Endometrial microvascular endothelial cells (primary cell): ENCODE data around the gene RSPH6A. TPM values are rescaled to one million over a fixed set of nuclear protein-coding genes. Genes with fewer than 3 reads are reported as not detected.

Source experiments
- in situ Hi-C: cut with HindIII; loops from 2 replicates; pipeline ENCODE4 v1.10.0; 2017; ENCODE audit warnings: low sequenced_read_pairs, low pct_unique_long_range_greater_than_20kb; ENCODE audit errors: inconsistent ontology term
- total RNA-seq: library from RNA; depleted of rRNA; stranded (reverse); fragments of >200 nt; gene quantifications from one replicate; pipeline ENCODE4 v1.2.3, GENCODE V29; 2015; ENCODE audit errors: inconsistent ontology term

Gene RSPH6A
- total RNA-seq, 1 donor from 2014 or later: not detected

DNA sequence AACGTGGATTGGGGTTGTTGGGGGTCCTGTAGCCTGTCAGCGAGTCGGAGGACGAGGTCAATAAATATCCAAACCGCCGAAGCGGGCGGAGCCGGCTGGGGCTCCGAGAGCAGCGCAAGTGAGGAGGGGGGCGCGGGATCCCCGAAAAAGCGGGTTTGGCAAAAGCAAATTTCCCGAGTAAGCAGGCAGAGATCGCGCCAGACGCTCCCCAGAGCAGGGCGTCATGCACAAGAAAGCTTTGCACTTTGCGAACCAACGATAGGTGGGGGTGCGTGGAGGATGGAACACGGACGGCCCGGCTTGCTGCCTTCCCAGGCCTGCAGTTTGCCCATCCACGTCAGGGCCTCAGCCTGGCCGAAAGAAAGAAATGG is 45.3 kb downstream of the RSPH6A start:
- in situ Hi-C loops: no loop called here

- in situ Hi-C loops: no loop called here
Measured at GRCh38 chr19:45768984-45769782, 45.9 kb downstream of the RSPH6A start, which contains the start of gene SIX5. Gene SIX5, minus strand, starts transcription at chr19:45769252. Its CDS starts 408 bp downstream, at chr19:45768844.

- in situ Hi-C loops: no loop called here
Measured at GRCh38 chr19:45768655-45768983, 46.5 kb downstream of the RSPH6A start.

- in situ Hi-C loops: no loop called here
Measured at GRCh38 chr19:45767881-45768654, 47.0 kb downstream of the RSPH6A start.

DNA sequence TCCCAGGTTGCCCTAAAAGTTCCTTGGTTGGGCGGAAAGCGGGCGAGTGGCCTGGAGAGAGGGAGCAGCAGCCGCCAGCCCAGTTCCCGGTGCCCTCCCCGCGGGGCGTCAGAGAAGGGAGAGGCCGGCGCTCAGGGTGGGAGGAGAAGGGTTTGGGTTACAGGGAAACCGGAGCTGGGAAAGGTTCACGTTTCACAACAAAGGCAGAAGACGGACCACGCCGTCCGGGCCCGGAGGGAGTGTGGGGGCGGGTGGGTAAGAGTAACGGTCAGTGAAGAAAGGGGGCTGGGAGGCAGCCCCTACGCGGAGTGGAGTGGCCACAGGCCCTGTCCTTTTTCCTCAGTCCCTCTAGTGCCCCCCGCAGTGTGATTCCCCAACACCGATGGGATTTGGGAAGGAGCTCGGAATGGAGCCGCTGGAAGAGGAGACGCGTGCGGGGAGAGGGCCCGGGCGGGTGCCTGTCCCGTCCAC is 47.7 kb downstream of the RSPH6A start:
- in situ Hi-C loops: no loop called here

DNA sequence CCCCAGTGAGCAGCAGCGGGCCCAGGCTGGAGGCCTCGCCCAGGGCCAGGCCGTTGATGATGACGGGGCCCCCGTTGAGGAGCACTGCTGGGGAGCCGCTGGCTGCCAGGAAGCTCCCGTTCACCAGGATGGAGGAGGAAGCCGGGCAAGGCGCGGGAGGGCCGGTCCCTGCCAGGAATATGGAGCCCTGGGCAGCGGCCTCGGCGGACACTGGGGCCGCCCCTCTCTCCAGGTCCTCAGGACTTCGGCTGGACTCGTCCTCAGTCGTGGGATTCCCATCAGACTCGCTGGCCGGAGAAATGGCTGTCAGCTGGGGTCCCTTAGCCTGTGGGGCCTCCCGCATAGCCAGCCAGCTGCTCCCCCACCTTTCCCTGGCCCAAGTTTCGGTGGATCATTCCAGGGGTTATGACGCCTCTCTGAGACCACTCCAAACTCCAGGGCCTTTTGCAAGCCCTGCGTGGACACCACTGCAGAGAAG is 48.2 kb downstream of the RSPH6A start:
- in situ Hi-C loops: no loop called here

DNA sequence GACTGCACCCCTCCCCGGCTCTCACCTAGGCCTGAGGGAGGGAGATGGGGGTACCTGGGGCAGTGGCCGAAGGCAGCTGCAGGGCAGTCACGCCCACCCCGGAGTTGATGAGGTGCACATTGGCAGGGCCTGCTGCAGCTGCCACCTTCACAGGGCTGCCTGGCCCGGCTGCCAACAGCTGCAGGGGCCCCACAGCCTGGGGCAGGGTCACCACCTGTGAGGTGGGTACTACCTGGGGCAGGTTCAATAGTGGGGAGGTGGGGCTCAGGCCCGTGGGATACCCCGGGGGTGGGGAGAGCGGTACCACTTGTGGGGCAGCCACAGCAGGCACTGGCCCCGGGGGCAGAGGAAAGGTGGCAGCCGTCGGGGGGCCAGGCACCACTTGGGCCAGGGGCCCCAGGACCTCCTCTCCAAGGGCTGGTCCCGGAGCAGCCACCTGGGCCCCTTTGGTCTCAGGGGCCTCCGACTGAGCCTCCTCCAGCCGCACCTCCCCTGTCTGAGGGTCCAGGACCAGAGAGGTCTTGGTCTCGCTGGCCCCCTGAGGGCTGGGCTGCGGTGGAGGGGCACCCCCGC is 48.7 kb downstream of the RSPH6A start:
- in situ Hi-C loops: no loop called here

DNA sequence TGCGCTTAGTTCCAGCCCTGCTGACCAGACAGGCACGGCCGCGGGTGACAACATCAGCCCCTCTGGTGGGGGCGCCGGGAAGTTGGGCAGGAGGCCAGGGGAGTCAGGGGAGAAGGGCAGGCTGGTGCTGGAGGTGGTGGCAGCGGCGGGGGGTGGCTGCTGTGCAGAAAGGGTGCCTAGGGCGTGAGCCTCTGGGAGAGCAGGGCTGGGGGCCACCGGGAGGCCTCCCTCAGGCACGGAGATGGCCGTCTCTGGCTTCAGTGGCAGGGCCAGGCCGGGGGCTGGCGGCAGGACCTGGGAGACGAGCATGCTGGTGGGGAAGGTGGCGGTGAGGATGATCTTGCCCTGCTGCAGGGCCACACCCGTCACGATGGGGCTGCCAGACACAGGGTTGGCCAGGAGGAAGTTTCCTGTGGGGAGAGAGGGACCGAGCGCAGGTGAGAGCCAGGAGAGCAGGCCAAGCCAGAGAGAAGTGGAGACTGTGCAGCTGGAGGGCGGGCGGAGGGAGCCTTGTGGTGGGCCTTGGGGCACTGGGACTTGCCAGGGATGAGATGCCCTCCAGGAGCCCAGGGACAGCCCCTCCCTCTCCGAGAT is 49.3 kb downstream of the RSPH6A start:
- in situ Hi-C loops: no loop called here

- in situ Hi-C loops: no loop called here
Measured at GRCh38 chr19:45764945-45765701, 50.0 kb downstream of the RSPH6A start.

GRCh38 chr19:45764475-45764874 is 50.6 kb downstream of the RSPH6A start:
- in situ Hi-C loops: no loop called here

- in situ Hi-C loops: no loop called here
Measured at GRCh38 chr19:45763691-45764294, 51.3 kb downstream of the RSPH6A start.

GRCh38 chr19:45762870-45763631 is 52.1 kb downstream of the RSPH6A start:
- in situ Hi-C loops: no loop called here

GRCh38 chr19:45761714-45762113 is 53.4 kb downstream of the RSPH6A start:
- in situ Hi-C loops: no loop called here

DNA sequence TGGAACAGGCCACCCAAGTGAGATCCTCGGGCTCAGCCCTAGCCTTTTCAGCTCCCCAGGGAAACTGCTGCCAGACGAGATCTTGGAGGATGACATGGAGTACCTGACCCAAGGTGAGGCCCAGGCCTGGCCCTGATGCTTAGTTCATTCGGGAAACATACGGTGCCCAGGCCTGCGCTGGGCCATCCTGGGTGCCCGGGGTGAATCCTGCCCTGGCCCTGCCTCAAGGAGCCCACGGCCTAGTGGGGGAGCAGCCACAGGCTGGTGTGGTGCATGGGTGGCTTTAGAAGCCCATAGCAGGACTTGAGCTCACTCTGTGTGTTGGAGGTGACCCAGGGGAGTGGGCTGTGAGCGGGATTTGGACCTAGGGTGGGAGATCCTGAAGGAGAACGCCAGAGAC is 56.2 kb downstream of the RSPH6A start:
- in situ Hi-C loops: no loop called here

- in situ Hi-C loops: no loop called here
Measured at GRCh38 chr19:45757695-45758094, 57.4 kb downstream of the RSPH6A start.

- in situ Hi-C loops: no loop called here
Measured at GRCh38 chr19:45754323-45754722, 60.8 kb downstream of the RSPH6A start.

DNA sequence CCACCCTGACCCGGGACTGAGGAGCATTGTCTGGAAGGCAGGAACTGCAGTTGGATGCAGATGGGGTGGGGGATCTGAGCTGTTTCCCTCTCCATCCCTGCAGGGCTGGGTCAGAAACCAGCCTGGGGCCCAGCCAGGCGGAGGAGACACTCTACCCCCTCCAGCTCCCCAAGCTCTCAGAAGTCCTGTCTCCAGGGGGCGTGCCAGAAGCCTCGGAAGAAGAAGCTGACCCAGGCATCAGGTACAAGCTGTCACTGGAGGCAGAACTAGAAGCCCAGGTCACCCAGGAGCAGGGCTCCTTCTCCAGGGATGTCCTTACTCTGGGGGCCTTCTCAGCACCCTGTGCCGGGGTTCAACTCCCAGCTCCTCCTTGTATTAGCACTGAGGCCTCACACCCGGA is 61.6 kb downstream of the RSPH6A start:
- in situ Hi-C loops: no loop called here

GRCh38 chr19:45752639-45753038 is 62.5 kb downstream of the RSPH6A start:
- in situ Hi-C loops: no loop called here
